H9 (cell line): ENCODE measurements around the gene LIPH. TPM values are rescaled to one million over a fixed set of nuclear protein-coding genes. Genes with fewer than 3 reads are reported as not detected.

Experiments used
- DNase-seq: peaks from one replicate; pipeline ENCODE4 v3.0.0-alpha.2; 2017
- H2AFZ ChIP-seq: one replicate; pipeline ENCODE4 v1.6.1; 2013; ENCODE audit warnings: mild to moderate bottlenecking, low read length, control low read depth, moderate library complexity
- H2AK5ac ChIP-seq: 2 replicates; pipeline ENCODE4 v1.6.1; 2013; ENCODE audit warnings: low read length, control low read depth, mixed read lengths; ENCODE audit not compliant: insufficient read length
- H2BK120ac ChIP-seq: one replicate; pipeline ENCODE4 v1.6.1; 2013; ENCODE audit warnings: low read depth, mild to moderate bottlenecking, low read length, control low read depth, inconsistent platforms; ENCODE audit not compliant: poor library complexity, severe bottlenecking
- H2BK12ac ChIP-seq: 2 replicates; pipeline ENCODE4 v1.6.1; 2013; ENCODE audit warnings: low read length, control low read depth, mixed read lengths, low read depth; ENCODE audit not compliant: insufficient read length
- H2BK15ac ChIP-seq: 2 replicates; pipeline ENCODE4 v1.6.1; 2013; ENCODE audit warnings: low read depth, low read length, control low read depth
- H2BK20ac ChIP-seq: one replicate; pipeline ENCODE4 v1.6.1; 2013; ENCODE audit warnings: low read depth, mild to moderate bottlenecking, low read length, control low read depth, inconsistent platforms; ENCODE audit not compliant: poor library complexity, severe bottlenecking
- H2BK5ac ChIP-seq: 2 replicates; pipeline ENCODE4 v1.6.1; 2013; ENCODE audit warnings: low read length, control low read depth, mixed read lengths; ENCODE audit not compliant: insufficient read length
- H3K14ac ChIP-seq: 2 replicates; pipeline ENCODE4 v1.6.1; 2013; ENCODE audit warnings: low read length, control low read depth; ENCODE audit not compliant: insufficient read depth
- H3K18ac ChIP-seq: 2 replicates; pipeline ENCODE4 v1.6.1; 2013; ENCODE audit warnings: low read depth, mild to moderate bottlenecking, mixed read lengths, low read length, control low read depth; ENCODE audit not compliant: insufficient read length
- H3K23ac ChIP-seq: 2 replicates; pipeline ENCODE4 v1.6.1; 2013; ENCODE audit warnings: low read length, control low read depth, mixed read lengths, low read depth; ENCODE audit not compliant: insufficient read length
- H3K23me2 ChIP-seq: 2 replicates; pipeline ENCODE4 v1.6.1; 2013; ENCODE audit warnings: low read depth, mild to moderate bottlenecking, mixed read lengths, low read length, control low read depth; ENCODE audit not compliant: insufficient read length, poor library complexity, severe bottlenecking
- H3K27ac ChIP-seq: 2 replicates; pipeline ENCODE4 v1.5.1; 2013; ENCODE audit warnings: low read length, control low read depth, mixed read lengths, low read depth; ENCODE audit not compliant: insufficient read length
- H3K27me3 ChIP-seq: 2 replicates; pipeline ENCODE4 v1.6.1; 2013; ENCODE audit warnings: low read length, control low read depth, inconsistent platforms; ENCODE audit not compliant: insufficient read depth
- H3K4ac ChIP-seq: 2 replicates; pipeline ENCODE4 v1.6.1; 2013; ENCODE audit warnings: low read depth, mild to moderate bottlenecking, control low read depth, inconsistent platforms, low read length, moderate library complexity
- H3K4me1 ChIP-seq: 2 replicates; pipeline ENCODE4 v1.6.1; 2013; ENCODE audit warnings: low read length, control low read depth, inconsistent platforms; ENCODE audit not compliant: insufficient read depth
- H3K4me2 ChIP-seq: 2 replicates; pipeline ENCODE4 v1.6.1; 2013; ENCODE audit warnings: low read length, control low read depth, mixed read lengths; ENCODE audit not compliant: insufficient read length, insufficient read depth
- H3K56ac ChIP-seq: 2 replicates; pipeline ENCODE4 v1.6.1; 2013; ENCODE audit warnings: low read depth, mild to moderate bottlenecking, mixed read lengths, low read length, control low read depth; ENCODE audit not compliant: insufficient read length
- H3K79me1 ChIP-seq: 2 replicates; pipeline ENCODE4 v1.6.1; 2013; ENCODE audit warnings: low read depth, mild to moderate bottlenecking, moderate library complexity, low read length, control low read depth, inconsistent platforms; ENCODE audit not compliant: insufficient read depth, poor library complexity, severe bottlenecking
- H3K79me2 ChIP-seq: 2 replicates; pipeline ENCODE4 v1.6.1; 2013; ENCODE audit warnings: low read length, control low read depth, inconsistent platforms; ENCODE audit not compliant: insufficient read depth
- H3K9ac ChIP-seq: 2 replicates; pipeline ENCODE4 v1.6.1; 2013; ENCODE audit warnings: low read length, control low read depth, mixed read lengths; ENCODE audit not compliant: insufficient read length; ENCODE audit errors: extremely low read depth
- H3K9me3 ChIP-seq: one replicate; pipeline ENCODE4 v1.6.1; 2013; ENCODE audit warnings: low read depth, low read length, inconsistent platforms; ENCODE audit not compliant: control insufficient read depth
- H3T11ph ChIP-seq: one replicate; pipeline ENCODE4 v1.6.1; 2013; ENCODE audit warnings: mild to moderate bottlenecking, low read length, control low read depth, inconsistent platforms
- H4K20me1 ChIP-seq: one replicate; pipeline ENCODE4 v1.6.1; 2013; ENCODE audit not compliant: control insufficient read depth, insufficient read length, insufficient read depth
- H4K5ac ChIP-seq: 2 replicates; pipeline ENCODE4 v1.6.1; 2013; ENCODE audit warnings: low read depth, mild to moderate bottlenecking, mixed read lengths, low read length, control low read depth; ENCODE audit not compliant: insufficient read length
- H4K8ac ChIP-seq: replicated peaks from 2 replicates; pipeline ENCODE4 v1.6.1; 2013; ENCODE audit warnings: low read length, control low read depth, mixed read lengths, low read depth; ENCODE audit not compliant: insufficient read length
- H4K91ac ChIP-seq: 2 replicates; pipeline ENCODE4 v1.6.1; 2013; ENCODE audit warnings: low read depth, mild to moderate bottlenecking, moderate library complexity, mixed read lengths, low read length, control low read depth; ENCODE audit not compliant: insufficient read length
- H3K27ac Mint-ChIP-seq, 3 experiments: 2 replicates in 2 of 3; 3 replicates in 1 of 3; pipeline ENCODE4 v1.8.0; 2020 to 2021; ENCODE audit warnings: mixed read lengths in 3 of 3, mild to moderate bottlenecking in 1 of 3, moderate library complexity in 1 of 3
- H3K27me3 Mint-ChIP-seq: 2 replicates; pipeline ENCODE4 v1.8.0; 2021; ENCODE audit warnings: low read depth, mild to moderate bottlenecking, moderate library complexity, mixed read lengths
- H3K36me3 Mint-ChIP-seq, 3 experiments: 2 replicates in 2 of 3; 3 replicates in 1 of 3; pipeline ENCODE4 v1.8.0; 2020 to 2021; ENCODE audit warnings: low read depth in 3 of 3, mixed read lengths in 3 of 3; ENCODE audit not compliant: insufficient read depth in 1 of 3
- H3K4me1 Mint-ChIP-seq, 2 experiments: 2 replicates each; pipeline ENCODE4 v1.8.0; 2020; ENCODE audit warnings: mixed read lengths in 2 of 2
- H3K4me3 Mint-ChIP-seq, 2 experiments: 2 replicates in 1 of 2; 3 replicates in 1 of 2; pipeline ENCODE4 v1.8.0; 2020 to 2021; ENCODE audit warnings: mild to moderate bottlenecking in 2 of 2, mixed read lengths in 2 of 2, moderate library complexity in 1 of 2
- H3K9me3 Mint-ChIP-seq, 2 experiments: 2 replicates in 1 of 2; 3 replicates in 1 of 2; pipeline ENCODE4 v1.8.0; 2020; ENCODE audit warnings: mild to moderate bottlenecking in 2 of 2, mixed read lengths in 2 of 2, moderate library complexity in 1 of 2
- CTCF ChIP-seq: fragments of 200-600 bp; sonication (generic); conservative IDR thresholded peaks from 3 replicates; pipeline ENCODE4 v1.8.0; 2021; ENCODE audit warnings: antibody characterized with exemption, mild to moderate bottlenecking
- WGBS: extraction: QIAGEN DNeasy Blood & Tissue Kit; methylation state at CpG from one replicate; pipeline ENCODE4 v1.1.7; 2013; ENCODE audit warnings: missing lambda C conversion rate, low lambda C conversion rate, mixed read lengths; ENCODE audit not compliant: insufficient read length; ENCODE audit errors: extremely low coverage; 5-methylcytosine and 5-hydroxymethylcytosine counted together
- total RNA-seq: library from RNA; stranded (reverse); gene quantifications from 2 replicates; pipeline ENCODE4 v1.2.1, GENCODE V29; 2021

Gene LIPH
- total RNA-seq, 1 experiment from 2014 or later: 0.17 TPM

GRCh38 chr3:185528532-185528931 lies 23.9 kb downstream of the LIPH start:
- no peaks in the 10 kb centered on the region for H4K20me1 ChIP-seq
- Mint-ChIP-seq H3K36me3 (no peaks in the 10 kb centered on the region), H3K27me3 (peaks cover 2% of the 10 kb centered on the region; the same call in 1 of the 2 replicates), H3K4me1 (peaks cover 0 to 8% of the 10 kb centered on the region in 2 experiments; a peak in 1 of 4 replicates), H3K4me3 (no peak overlapping the region), H3K9me3 (no peaks in the 10 kb centered on the region), H3K27ac (no peak overlapping the region; a peak in 1 of 7 replicates)
- H3K9ac ChIP-seq: no peak overlapping the region
- H4K8ac ChIP-seq: no peak overlapping the region
- no peak overlapping the region for H2BK5ac ChIP-seq
- no CpG with 5 or more reads among the region's 6 CpGs for WGBS
- no peak overlapping the region for H3T11ph ChIP-seq
- no peaks in the 10 kb centered on the region for H3K4me1 ChIP-seq
- H2AFZ ChIP-seq: no peak overlapping the region
- H3K14ac ChIP-seq: no peak overlapping the region
- H3K56ac ChIP-seq: no peak overlapping the region
- no peak overlapping the region for H3K23ac ChIP-seq
- H3K23me2 ChIP-seq: no peaks in the 10 kb centered on the region
- H2AK5ac ChIP-seq: no peak overlapping the region
- no peaks in the 10 kb centered on the region for H3K27me3 ChIP-seq
- no peak overlapping the region for H2BK15ac ChIP-seq
- H4K91ac ChIP-seq: no peak overlapping the region
- H3K9me3 ChIP-seq: no peaks in the 10 kb centered on the region
- DNase-seq: no peak
- no peak overlapping the region for H4K5ac ChIP-seq
- no peaks in the 10 kb centered on the region for H3K79me2 ChIP-seq
- H3K4me2 ChIP-seq: no peak overlapping the region
- H3K4ac ChIP-seq: no peak overlapping the region
- H2BK120ac ChIP-seq: no peak overlapping the region
- no peak overlapping the region for H2BK12ac ChIP-seq
- H2BK20ac ChIP-seq: no peak overlapping the region
- H3K18ac ChIP-seq: no peak overlapping the region
- no peak overlapping the region for H3K27ac ChIP-seq
- TF ChIP-seq CTCF: no peak
- H3K79me1 ChIP-seq: no peaks in the 10 kb centered on the region
